ENCODE results near the gene GAS2L1. TPM values are rescaled to one million over a fixed set of nuclear protein-coding genes. Genes with fewer than 3 reads are reported as not detected.

Gene GAS2L1
- polyA plus RNA-seq (2012; ENCODE audit: insufficient read length, low read depth), result 35.5 TPM

- TF ChIP-seq SIN3A (IDR thresholded peaks at IDR 0.05; ENCODE audit: borderline replicate concordance, insufficient read depth, low read length) (peak; percentile 60; the same call in 1 of the 2 replicates), FOXP2 (optimal IDR thresholded peaks at IDR 0.05; ENCODE audit: borderline replicate concordance, extremely low read depth, extremely low read length, insufficient read depth) (peak; percentile 47)
- TF ChIP-seq, protein P1, sequence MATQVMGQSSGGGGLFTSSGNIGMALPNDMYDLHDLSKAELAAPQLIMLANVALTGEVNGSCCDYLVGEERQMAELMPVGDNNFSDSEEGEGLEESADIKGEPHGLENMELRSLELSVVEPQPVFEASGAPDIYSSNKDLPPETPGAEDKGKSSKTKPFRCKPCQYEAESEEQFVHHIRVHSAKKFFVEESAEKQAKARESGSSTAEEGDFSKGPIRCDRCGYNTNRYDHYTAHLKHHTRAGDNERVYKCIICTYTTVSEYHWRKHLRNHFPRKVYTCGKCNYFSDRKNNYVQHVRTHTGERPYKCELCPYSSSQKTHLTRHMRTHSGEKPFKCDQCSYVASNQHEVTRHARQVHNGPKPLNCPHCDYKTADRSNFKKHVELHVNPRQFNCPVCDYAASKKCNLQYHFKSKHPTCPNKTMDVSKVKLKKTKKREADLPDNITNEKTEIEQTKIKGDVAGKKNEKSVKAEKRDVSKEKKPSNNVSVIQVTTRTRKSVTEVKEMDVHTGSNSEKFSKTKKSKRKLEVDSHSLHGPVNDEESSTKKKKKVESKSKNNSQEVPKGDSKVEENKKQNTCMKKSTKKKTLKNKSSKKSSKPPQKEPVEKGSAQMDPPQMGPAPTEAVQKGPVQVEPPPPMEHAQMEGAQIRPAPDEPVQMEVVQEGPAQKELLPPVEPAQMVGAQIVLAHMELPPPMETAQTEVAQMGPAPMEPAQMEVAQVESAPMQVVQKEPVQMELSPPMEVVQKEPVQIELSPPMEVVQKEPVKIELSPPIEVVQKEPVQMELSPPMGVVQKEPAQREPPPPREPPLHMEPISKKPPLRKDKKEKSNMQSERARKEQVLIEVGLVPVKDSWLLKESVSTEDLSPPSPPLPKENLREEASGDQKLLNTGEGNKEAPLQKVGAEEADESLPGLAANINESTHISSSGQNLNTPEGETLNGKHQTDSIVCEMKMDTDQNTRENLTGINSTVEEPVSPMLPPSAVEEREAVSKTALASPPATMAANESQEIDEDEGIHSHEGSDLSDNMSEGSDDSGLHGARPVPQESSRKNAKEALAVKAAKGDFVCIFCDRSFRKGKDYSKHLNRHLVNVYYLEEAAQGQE (IDR thresholded peaks at IDR 0.05; ENCODE audit: insufficient read depth in 1 of 2, low read depth in 2 of 2, low read length in 2 of 2), result no peak
These were observed at the start of gene GAS2L1 for GRCh38 chr22:29306175-29306834. GAS2L1 (plus strand) TSS chr22:29306650; CDS start chr22:29308106, 1,456 bp downstream.

- TF ChIP-seq POLR2AphosphoS5 (IDR thresholded peaks at IDR 0.05; ENCODE audit: low read depth, low read length), result no peak
- TF ChIP-seq, protein P1 (IDR thresholded peaks at IDR 0.05; ENCODE audit: insufficient read depth in 1 of 2, low read depth in 2 of 2, low read length in 2 of 2), result no peak
- no peak for TF ChIP-seq FOXP2 (optimal IDR thresholded peaks at IDR 0.05; ENCODE audit: borderline replicate concordance, extremely low read depth, extremely low read length, insufficient read depth)
- no peak for TF ChIP-seq TAF1 (IDR thresholded peaks at IDR 0.05; ENCODE audit: borderline replicate concordance, insufficient read depth, low read length)
- TF ChIP-seq SIN3A (IDR thresholded peaks at IDR 0.05; ENCODE audit: borderline replicate concordance, insufficient read depth, low read length), result no peak
These were observed 48.7 kb upstream of the GAS2L1 start for GRCh38 chr22:29257751-29258181.

GRCh38 chr22:29258407-29259252 lies 47.8 kb upstream of the GAS2L1 start:
- no peak for TF ChIP-seq TAF1 (IDR thresholded peaks at IDR 0.05; ENCODE audit: borderline replicate concordance, insufficient read depth, low read length)
- TF ChIP-seq POLR2AphosphoS5 (IDR thresholded peaks at IDR 0.05; ENCODE audit: low read depth, low read length), result no peak
- TF ChIP-seq, protein P1 (IDR thresholded peaks at IDR 0.05; ENCODE audit: insufficient read depth in 1 of 2, low read depth in 2 of 2, low read length in 2 of 2), result no peak
- no peak for TF ChIP-seq FOXP2 (optimal IDR thresholded peaks at IDR 0.05; ENCODE audit: borderline replicate concordance, extremely low read depth, extremely low read length, insufficient read depth)
- no peak for TF ChIP-seq SIN3A (IDR thresholded peaks at IDR 0.05; ENCODE audit: borderline replicate concordance, insufficient read depth, low read length)

- no peak for TF ChIP-seq TAF1 (IDR thresholded peaks at IDR 0.05; ENCODE audit: borderline replicate concordance, insufficient read depth, low read length)
- no peak for TF ChIP-seq SIN3A (IDR thresholded peaks at IDR 0.05; ENCODE audit: borderline replicate concordance, insufficient read depth, low read length)
- TF ChIP-seq, protein P1 (IDR thresholded peaks at IDR 0.05; ENCODE audit: insufficient read depth in 1 of 2, low read depth in 2 of 2, low read length in 2 of 2), result no peak
- TF ChIP-seq POLR2AphosphoS5 (IDR thresholded peaks at IDR 0.05; ENCODE audit: low read depth, low read length), result no peak
- TF ChIP-seq FOXP2 (optimal IDR thresholded peaks at IDR 0.05; ENCODE audit: borderline replicate concordance, extremely low read depth, extremely low read length, insufficient read depth), result no peak
These were observed 47.1 kb upstream of the GAS2L1 start for GRCh38 chr22:29259253-29259899.
